ENCODE results near the gene MYCBP2. TPM values are rescaled to one million over a fixed set of nuclear protein-coding genes. Genes with fewer than 3 reads are reported as not detected.

The MYCBP2 gene
- total and polyA plus RNA-seq, 2 experiments from 2014 or later = 23.3 to 63.3 TPM

DNA sequence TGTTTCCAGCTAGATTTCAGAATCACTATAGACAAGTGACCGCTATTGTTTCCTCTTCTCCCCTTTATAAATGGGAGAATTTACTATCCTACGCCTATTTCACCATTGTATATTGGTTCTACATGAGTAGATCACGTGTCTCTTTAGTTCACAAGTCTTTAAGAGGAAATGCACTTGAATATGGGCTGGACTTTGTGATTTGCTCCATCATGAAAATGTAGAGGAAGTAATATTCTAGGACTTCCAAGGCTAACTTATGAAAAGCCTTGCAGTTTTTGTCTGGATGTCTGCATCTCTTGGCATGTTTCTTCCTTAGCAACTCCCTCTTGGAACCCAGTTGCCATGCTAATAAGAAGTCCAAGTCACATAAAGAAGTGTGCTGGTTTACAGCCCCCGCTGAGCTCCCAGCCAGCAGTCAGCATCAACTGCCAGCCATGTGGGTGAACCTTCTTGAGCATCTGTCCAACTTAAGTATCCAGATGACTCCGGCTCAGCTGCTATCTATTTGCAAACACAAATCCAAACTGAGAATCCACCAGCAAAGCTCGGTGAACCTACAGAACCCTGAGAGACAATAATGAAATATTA is 295.1 kb downstream of the MYCBP2 start:
- Histone ChIP-seq H3K27ac (no peak overlapping the region), H3K9me2 (replicated peaks; ENCODE audit: insufficient read depth) (no peaks in the 10 kb centered on the region), H3K36me3 (replicated peaks; ENCODE audit: insufficient read depth, low read depth) (no peaks in the 10 kb centered on the region), H4K20me1 (ENCODE audit: insufficient read depth, poor library complexity, severe bottlenecking) (no peaks in the 10 kb centered on the region), H3K4me3 (no peak overlapping the region), H3K4me2 (no peak overlapping the region), H2AFZ (no peak overlapping the region), H3K4me1 (ENCODE audit: insufficient read depth) (peaks cover 3% of the 10 kb centered on the region), H3K27me3 (no peaks in the 10 kb centered on the region), H3K79me2 (no peaks in the 10 kb centered on the region), H3K9me3 (ENCODE audit: low read depth) (no peaks in the 10 kb centered on the region)
- no peak for DNase-seq (ENCODE audit: low spot score)
- no peak for TF ChIP-seq EZH2 (IDR thresholded peaks at IDR 0.05; ENCODE audit: borderline replicate concordance)
- TF ChIP-seq CTCF (IDR thresholded peaks at IDR 0.05; ENCODE audit: poor library complexity) = no peak
- no peak for TF ChIP-seq EZH2phosphoT487 (IDR thresholded peaks at IDR 0.05; ENCODE audit: low read depth, severe bottlenecking, unreplicated experiment)
- 92% methylated on average over 6 of the region's 6 CpGs for WGBS (ENCODE audit: low lambda C conversion rate, missing lambda C conversion rate)

DNA sequence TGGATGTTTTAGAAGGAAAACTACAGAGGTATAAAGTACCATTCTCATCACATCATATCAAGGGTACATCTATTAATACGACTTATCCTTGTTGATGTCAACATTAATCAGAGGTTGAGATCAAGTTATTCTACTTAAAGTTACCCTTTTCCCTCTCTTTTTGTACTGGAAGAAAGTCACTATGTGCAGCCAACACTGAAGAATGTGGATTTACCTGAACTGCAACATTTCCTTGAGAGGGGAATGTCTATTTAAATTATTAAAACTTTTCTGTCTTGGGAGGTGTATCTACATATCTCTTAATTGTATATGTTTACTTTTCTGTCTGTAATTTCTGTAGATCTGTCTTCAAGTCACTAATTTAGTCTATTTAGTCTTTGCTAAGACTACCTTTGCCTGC is 297.5 kb downstream of the MYCBP2 start:
- H2AFZ ChIP-seq = no peak overlapping the region
- no peaks in the 10 kb centered on the region for H3K9me3 ChIP-seq (ENCODE audit: low read depth)
- H3K36me3 ChIP-seq (replicated peaks; ENCODE audit: insufficient read depth, low read depth) = no peaks in the 10 kb centered on the region
- TF ChIP-seq EZH2 (IDR thresholded peaks at IDR 0.05; ENCODE audit: borderline replicate concordance) = no peak
- TF ChIP-seq EZH2phosphoT487 (IDR thresholded peaks at IDR 0.05; ENCODE audit: low read depth, severe bottlenecking, unreplicated experiment) = no peak
- no peak for TF ChIP-seq CTCF (IDR thresholded peaks at IDR 0.05; ENCODE audit: poor library complexity)
- whole genome bisulfite sequencing (ENCODE audit: low lambda C conversion rate, missing lambda C conversion rate) = 83% methylated on average over 1 of the region's 1 CpG
- no peak overlapping the region for H3K4me2 ChIP-seq
- H3K27me3 ChIP-seq = no peaks in the 10 kb centered on the region
- H3K9me2 ChIP-seq (replicated peaks; ENCODE audit: insufficient read depth) = no peaks in the 10 kb centered on the region
- H3K79me2 ChIP-seq = peaks cover 20% of the 10 kb centered on the region
- no peak overlapping the region for H3K27ac ChIP-seq
- peaks cover 12% of the 10 kb centered on the region for H3K4me1 ChIP-seq (ENCODE audit: insufficient read depth)
- H3K4me3 ChIP-seq = no peak overlapping the region
- DNase-seq (ENCODE audit: low spot score) = no peak
- peaks cover 19% of the 10 kb centered on the region for H4K20me1 ChIP-seq (ENCODE audit: insufficient read depth, poor library complexity, severe bottlenecking)

DNA sequence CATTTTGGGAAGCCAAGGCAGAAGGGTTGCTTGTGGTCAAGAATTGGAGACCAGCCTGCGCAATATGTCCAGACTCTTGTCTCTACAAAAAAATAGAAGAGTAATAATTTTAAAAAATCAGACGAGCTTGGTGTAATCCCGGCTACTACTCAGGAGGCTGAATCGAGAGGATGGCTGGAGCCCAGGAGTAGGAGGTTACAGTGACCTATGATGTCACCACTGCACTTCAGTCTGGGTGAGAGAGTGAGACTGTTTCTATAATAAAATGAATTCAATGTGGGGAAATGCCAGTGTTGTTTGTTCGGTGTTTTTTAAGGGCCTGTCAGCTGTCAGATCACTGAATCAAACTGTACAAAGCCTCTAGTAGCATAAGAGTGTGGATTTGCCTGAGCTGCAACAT is 298.7 kb downstream of the MYCBP2 start:
- Histone ChIP-seq H3K4me3 (no peak overlapping the region), H3K36me3 (replicated peaks; ENCODE audit: insufficient read depth, low read depth) (no peaks in the 10 kb centered on the region), H3K4me1 (ENCODE audit: insufficient read depth) (peaks cover 16% of the 10 kb centered on the region), H3K27me3 (no peaks in the 10 kb centered on the region), H2AFZ (no peak overlapping the region), H4K20me1 (ENCODE audit: insufficient read depth, poor library complexity, severe bottlenecking) (peaks cover 30% of the 10 kb centered on the region), H3K79me2 (peaks cover 32% of the 10 kb centered on the region), H3K9me3 (ENCODE audit: low read depth) (no peaks in the 10 kb centered on the region), H3K27ac (peak overlapping the region; percentile 71), H3K9me2 (replicated peaks; ENCODE audit: insufficient read depth) (no peaks in the 10 kb centered on the region), H3K4me2 (peak overlapping the region; percentile 81)
- TF ChIP-seq CTCF (IDR thresholded peaks at IDR 0.05; ENCODE audit: poor library complexity) = no peak
- 82% methylated on average over 5 of the region's 5 CpGs for WGBS (ENCODE audit: low lambda C conversion rate, missing lambda C conversion rate)
- DNase-seq (ENCODE audit: low spot score) = peak; percentile 10

All from hepatocyte (in vitro differentiated cells).